Activated naive CD4-positive, alpha-beta T cell treated with Interleukin-2 at 50 U/mL for 16 hours (primary cell): ENCODE results near the gene CAPRIN2.

Source experiments
- DNase-seq: peaks from one replicate; pipeline ENCODE4 v3.0.0-alpha.2; 2020

CAPRIN2 gene

GRCh38 chr12:30696486-30696885, 58.3 kb downstream of the CAPRIN2 start:
- no peak for DNase-seq

- DNase-seq = no peak
These were observed 58.7 kb downstream of the CAPRIN2 start for GRCh38 chr12:30696103-30696408.

DNA sequence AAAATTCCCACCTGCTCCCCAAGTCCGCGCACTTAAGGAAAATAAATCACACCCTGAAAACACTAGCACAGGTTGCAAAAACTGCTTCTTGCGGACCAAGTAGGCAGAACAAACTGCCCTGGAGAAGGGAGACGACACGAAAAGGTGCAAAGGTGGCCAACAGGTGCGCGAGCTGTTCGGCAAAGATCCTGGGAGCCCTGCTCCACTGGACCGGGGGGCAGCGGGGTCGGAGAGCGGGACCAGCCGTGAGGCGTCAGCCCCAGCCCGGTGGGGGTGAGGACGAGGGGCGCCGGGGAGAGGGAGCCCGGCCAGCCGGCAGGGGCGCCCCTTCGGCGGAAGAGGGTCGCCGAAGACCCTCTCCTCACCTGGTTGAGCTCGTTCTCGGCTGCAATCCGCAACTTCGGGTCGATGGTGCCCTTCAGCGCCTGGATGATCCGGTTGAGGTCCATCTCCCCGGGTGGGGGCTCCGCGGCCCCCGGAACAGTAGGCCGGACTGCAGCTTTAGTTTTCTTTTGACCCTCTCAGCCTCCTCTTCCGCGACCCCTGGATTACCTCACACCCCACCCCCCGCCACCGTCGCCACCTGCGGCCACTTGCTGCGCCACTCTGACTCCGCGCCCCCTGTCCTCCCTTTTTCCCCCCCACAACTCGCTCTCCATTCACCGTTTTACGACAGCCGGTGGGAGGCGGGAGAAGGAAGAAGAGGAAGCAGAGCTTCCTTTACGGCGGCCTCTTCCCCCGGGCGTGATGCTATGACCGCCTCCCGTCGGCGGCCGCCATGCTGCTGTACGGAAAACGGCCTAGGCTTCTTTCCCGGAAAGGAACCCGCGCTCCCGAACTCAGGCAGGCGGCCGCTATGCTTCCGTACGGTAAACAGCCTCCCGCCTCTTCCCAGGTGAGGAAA, 59.3 kb downstream of the CAPRIN2 start, which contains the start of gene IPO8:
TSS of gene IPO8 (minus strand) at position 671 of the 904 bp plus-strand sequence. CDS start at position 449, 222 bp downstream.
- DNase-seq = peak; percentile 87

- peak; percentile 8 for DNase-seq
These were observed 60.1 kb downstream of the CAPRIN2 start for GRCh38 chr12:30694412-30695198.

GRCh38 chr12:30692470-30692869, 62.3 kb downstream of the CAPRIN2 start:
- no peak for DNase-seq

DNA sequence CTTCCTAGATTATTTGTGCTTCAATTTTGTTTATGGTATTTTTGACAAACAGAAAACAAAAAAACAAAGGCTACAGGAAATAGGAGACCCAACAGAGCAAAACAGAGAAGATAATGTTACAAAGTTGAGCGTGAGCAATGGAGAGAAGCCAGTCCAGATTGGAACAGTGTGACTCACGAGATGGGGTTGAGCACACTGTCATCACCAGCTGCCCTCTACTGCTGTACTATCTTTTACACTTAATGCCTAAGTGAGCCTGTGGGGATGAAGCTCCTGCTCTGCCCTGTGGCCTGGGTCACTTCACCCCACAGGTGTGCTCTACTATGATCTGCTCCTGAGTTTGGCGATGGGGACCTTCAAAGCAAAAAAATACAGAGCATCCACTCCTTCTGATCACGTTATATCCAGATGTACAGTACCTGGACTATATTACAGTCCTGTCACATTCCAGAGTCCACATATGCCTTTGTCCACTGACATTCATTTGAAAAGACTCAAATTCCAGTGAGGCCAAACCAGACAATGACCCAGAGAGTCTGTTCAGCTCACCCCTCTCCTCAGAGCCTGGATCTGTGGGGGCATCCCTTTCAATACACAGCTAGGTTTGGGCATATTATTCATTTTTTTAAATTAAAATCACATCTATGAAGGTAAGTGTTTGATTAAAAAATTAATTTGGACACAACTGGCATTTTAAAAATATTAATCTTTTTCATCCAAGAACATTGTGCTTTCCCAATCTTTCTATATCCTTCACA, 63.5 kb downstream of the CAPRIN2 start:
- DNase-seq = no peak

DNA sequence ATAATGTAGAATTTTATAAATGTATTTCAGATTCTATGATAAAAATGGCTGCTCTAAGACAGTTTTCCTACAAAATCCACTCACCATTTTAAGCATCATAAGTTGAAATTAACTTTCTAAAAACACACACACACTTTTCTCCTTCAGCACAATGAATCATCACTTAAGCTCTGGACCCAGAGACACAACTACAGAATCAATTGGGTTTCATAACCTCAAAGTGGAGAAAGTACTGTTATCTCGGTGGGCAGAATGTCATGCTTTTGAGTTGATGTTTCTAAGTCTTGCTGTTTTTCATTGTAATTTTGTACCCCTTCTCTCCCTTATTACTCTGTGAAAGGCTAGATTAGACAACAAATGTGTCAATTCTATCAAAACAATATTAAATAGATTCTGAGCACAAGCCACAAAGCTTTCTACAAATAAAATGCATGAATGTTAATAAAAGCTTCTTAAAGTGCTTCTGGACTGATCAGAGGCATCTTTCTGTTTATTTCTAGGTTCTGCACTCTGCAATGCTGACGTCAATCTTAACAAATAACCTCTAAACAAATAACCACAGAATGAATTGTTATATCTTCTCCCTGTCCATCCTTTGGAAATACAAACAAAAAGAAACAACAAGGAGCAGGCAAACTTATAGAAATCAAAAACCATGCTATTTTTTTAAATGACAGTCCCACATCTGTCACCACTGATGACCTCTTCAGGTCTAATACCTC, 67.3 kb downstream of the CAPRIN2 start:
- DNase-seq = no peak

- no peak for DNase-seq
These were observed 75.5 kb downstream of the CAPRIN2 start for GRCh38 chr12:30679241-30679640.

- no peak for DNase-seq
These were observed 76.5 kb downstream of the CAPRIN2 start for GRCh38 chr12:30678221-30678620.

DNA sequence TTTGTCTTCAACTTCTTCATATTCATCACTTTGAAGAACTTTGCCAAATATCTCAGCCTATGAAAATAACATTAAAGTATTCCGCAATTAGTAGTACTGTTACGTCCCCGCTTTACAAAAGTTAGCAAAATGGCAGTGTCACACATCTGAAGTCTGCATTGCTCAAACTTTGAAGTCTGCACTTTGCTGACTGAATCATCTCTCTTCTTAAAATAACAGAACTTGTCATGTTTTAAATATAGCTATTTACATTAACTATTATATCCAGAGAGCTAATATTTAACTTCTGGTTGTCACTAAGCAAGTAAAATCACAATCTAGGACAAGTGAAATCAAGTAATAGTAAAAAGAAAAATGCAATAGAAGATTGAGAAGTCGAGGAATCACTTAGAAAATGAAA, 93.5 kb downstream of the CAPRIN2 start:
- DNase-seq = no peak
